IPS-15b (cell line): ENCODE data around the gene ATP13A2.

Experiments
- H3K27me3 ChIP-seq: one replicate; pipeline ENCODE4 v1.6.1; 2013; ENCODE audit warnings: low read length; ENCODE audit not compliant: control insufficient read depth, insufficient read depth
- H3K36me3 ChIP-seq: one replicate; pipeline ENCODE4 v1.6.1; 2013; ENCODE audit warnings: low read length; ENCODE audit not compliant: control insufficient read depth, insufficient read depth
- H3K4me1 ChIP-seq: one replicate; pipeline ENCODE4 v1.6.1; 2013; ENCODE audit warnings: mild to moderate bottlenecking, low read length; ENCODE audit not compliant: control insufficient read depth, insufficient read depth
- H3K4me3 ChIP-seq: one replicate; pipeline ENCODE4 v1.5.1; 2013; ENCODE audit warnings: low read depth, low read length
- H3K9ac ChIP-seq: one replicate; pipeline ENCODE4 v1.6.1; 2013; ENCODE audit warnings: low read depth, mild to moderate bottlenecking, low read length
- H3K9me3 ChIP-seq: one replicate; pipeline ENCODE4 v1.6.1; 2013; ENCODE audit warnings: mild to moderate bottlenecking, low read length; ENCODE audit not compliant: control insufficient read depth, insufficient read depth

Gene ATP13A2

DNA sequence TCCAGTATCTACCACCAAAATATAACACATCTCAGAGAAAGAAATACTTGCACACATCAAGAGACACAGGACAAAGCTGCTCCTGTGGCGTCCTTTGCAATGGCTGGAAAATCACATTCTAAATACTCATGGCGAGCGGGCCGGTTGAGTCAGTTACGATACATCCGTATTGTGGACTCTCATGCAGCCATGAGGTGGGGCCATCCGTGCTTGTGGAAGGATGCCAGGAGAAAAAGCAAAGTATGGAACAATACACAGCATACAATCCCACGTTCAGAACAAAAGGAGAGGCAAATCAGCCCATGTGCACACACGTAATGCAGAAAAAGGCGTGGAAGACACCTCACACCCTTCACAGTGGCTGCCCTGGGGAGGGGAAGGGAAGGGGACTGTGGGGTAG lies 13.1 kb downstream of the ATP13A2 start:
- no peaks in the 10 kb centered on the region for H3K4me1 ChIP-seq
- H3K36me3 ChIP-seq = peaks cover 19% of the 10 kb centered on the region
- H3K9ac ChIP-seq = no peak overlapping the region
- H3K4me3 ChIP-seq = no peak overlapping the region
- no peaks in the 10 kb centered on the region for H3K27me3 ChIP-seq
- no peaks in the 10 kb centered on the region for H3K9me3 ChIP-seq

DNA sequence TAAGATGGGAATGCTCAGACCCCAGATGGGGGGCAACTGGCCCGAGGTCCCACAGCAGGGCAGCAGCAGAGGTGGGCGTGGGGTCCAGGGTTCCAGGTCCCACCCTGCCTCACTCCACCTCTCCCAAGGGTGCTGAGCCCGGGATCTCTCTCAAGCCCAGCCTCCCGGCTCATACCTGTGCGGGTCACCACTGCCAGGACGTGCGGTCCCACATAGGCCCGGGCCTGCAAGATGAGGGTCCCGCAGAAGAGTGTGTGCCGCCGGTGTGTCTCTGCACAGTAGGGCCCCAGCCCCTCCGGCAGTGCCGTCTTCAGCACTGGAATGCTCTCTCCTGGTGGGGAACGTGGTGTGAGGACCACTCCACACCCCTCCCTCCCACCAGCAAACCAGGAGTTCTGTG lies 14.9 kb downstream of the ATP13A2 start:
- Histone ChIP-seq H3K9me3 (no peaks in the 10 kb centered on the region), H3K4me3 (no peak overlapping the region), H3K9ac (no peak overlapping the region), H3K4me1 (no peaks in the 10 kb centered on the region), H3K36me3 (peaks cover 12% of the 10 kb centered on the region), H3K27me3 (no peaks in the 10 kb centered on the region)

DNA sequence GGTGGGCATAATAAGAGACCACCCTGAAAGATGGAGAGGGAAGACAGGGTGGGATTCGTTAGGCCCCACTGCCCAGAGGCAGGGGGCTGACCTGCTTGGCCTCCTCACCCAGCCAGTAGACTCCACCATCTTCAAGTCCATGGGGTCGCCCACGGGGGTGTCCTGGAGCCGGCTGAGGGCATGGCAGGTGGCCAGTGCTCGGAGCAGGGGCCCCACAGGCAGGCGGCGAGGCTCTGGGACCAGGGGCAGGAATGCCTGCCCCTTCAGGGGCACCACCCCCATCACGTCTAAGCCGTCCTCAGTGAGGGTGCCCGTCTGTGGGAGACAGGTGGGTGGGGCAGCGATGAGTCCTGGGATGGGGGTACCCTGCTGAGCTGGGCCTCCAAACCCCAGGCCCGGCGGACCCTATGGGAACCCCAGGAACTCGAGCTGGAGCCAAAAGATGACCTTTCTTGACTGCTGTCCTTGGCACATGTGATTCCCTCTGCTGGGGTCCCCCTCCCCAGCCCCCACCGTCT lies 18.1 kb downstream of the ATP13A2 start:
- no peak overlapping the region for H3K4me3 ChIP-seq
- no peaks in the 10 kb centered on the region for H3K4me1 ChIP-seq
- H3K9ac ChIP-seq = no peak overlapping the region
- peaks cover 20% of the 10 kb centered on the region for H3K36me3 ChIP-seq
- H3K27me3 ChIP-seq = no peaks in the 10 kb centered on the region
- no peaks in the 10 kb centered on the region for H3K9me3 ChIP-seq

DNA sequence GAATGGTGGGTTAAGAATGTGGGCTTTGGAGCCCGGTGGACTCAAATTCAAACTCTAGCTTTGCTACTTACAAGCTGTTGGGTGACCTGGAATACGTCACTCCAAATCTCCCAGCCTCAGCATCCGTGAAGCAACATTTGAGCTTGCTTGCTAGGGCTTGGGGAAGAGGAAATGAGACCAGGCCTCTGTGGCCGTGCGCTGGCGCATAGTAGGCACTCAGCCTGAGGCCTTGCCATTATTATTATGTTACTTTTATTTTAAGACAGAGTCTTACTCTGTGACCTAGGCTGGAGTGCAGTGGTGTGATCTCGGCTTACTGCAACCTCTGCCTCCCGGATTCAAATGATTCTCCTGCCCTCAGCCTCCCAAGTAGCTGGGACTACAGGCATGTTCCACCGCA lies 19.1 kb downstream of the ATP13A2 start:
- no peaks in the 10 kb centered on the region for H3K9me3 ChIP-seq
- no peak overlapping the region for H3K9ac ChIP-seq
- peaks cover 20% of the 10 kb centered on the region for H3K36me3 ChIP-seq
- H3K4me3 ChIP-seq = no peak overlapping the region
- no peaks in the 10 kb centered on the region for H3K4me1 ChIP-seq
- H3K27me3 ChIP-seq = no peaks in the 10 kb centered on the region

DNA sequence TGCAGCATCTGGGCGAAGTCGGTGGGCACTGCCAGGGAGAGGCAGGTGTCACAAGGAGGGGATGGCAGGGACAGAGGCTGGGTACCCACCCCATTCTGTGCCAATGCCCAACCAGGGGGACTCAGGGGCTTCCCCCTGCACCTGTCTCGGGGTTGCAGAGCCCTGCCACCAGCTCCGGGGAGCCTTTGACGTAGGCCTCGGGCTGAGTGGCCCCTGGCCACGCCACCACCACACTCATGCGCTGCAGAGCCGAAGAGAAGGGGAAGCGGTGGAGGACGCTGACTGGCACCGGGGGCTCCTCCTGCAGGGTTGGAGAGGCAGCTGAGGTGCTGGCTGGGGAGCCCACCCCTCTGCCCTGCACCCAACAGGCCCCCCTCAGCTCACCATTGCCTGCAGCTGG lies 19.6 kb downstream of the ATP13A2 start:
- H3K4me3 ChIP-seq = no peak overlapping the region
- no peaks in the 10 kb centered on the region for H3K4me1 ChIP-seq
- H3K36me3 ChIP-seq = peaks cover 20% of the 10 kb centered on the region
- no peak overlapping the region for H3K9ac ChIP-seq
- no peaks in the 10 kb centered on the region for H3K27me3 ChIP-seq
- no peaks in the 10 kb centered on the region for H3K9me3 ChIP-seq

DNA sequence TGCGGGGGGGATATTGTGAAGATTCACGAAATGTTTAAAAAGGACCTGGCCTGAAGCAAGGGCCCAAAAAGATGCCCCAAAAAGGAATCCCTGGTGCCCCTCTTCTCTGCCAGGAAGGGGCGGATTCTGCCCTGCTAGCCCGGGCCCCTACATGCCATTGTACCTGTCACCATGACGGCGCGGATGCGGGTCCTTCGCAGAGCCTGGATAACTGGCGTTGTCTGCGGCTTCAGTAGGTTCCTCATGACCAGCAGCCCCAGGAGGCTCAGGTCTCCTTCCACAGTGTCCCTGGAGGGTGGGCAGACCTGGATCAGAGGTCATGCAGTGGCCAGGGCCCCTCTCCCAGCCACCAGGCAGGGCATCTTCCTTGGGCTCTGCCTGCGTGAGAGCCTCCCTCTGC lies 20.2 kb downstream of the ATP13A2 start:
- Histone ChIP-seq H3K36me3 (peaks cover 18% of the 10 kb centered on the region), H3K27me3 (no peaks in the 10 kb centered on the region), H3K9me3 (no peaks in the 10 kb centered on the region), H3K4me1 (no peaks in the 10 kb centered on the region), H3K9ac (no peak overlapping the region), H3K4me3 (no peak overlapping the region)

DNA sequence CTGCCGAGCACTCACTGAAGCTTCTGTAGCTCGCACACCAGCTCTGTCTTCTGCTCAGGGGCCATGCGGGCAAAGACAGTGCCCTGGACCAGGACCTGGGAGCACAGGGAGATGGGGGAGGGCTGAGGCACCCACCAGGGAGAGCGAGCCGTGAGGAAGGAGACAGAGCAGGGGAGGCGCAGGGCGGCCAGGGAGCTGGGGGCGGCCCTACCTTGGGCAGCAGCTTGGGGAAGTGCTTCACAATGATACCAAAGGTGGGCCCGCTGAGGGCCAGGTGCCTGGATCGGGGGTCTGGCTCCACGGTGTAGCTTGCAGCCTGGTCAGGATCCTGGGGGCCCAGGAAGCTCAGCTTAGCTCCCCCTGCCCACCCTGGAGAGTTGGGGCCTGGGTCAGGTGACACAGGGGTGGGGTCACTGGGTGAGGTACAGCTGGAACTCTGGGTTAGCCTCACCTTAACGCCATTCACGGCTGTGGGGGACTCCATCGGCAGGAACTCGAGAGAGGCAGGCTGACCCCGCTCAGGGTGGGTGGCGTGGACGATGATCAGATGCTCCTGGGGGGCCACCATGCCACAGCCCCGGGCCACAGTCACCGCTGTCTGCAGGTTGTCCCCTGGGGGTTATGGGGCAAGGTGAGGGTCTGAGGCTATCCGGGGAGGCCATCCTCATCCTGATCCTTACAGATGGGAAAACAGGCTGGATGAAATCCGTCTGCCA lies 21.9 kb downstream of the ATP13A2 start:
- Histone ChIP-seq H3K4me3 (no peak overlapping the region), H3K9ac (no peak overlapping the region), H3K36me3 (peaks cover 21% of the 10 kb centered on the region), H3K27me3 (no peaks in the 10 kb centered on the region), H3K9me3 (no peaks in the 10 kb centered on the region), H3K4me1 (no peaks in the 10 kb centered on the region)

DNA sequence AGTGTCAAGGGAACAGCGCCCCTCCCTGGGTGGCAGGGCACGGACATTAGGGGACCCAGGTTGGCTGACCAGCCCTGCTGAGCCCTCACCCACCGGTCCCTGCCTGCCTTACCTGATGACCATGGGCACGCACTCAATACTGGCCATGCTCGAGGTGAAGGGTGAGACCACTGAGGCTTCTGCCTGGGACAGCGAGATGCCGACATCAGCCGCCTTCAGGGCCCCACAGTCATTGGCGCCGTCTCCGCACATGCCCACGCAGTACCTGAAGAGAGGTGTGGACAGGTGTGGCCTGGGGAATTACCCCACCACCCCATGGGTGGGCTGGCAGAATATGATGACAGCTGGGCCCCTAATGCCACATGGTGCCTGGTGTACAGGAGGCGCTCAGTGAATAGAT lies 23.5 kb downstream of the ATP13A2 start:
- Histone ChIP-seq H3K4me1 (no peaks in the 10 kb centered on the region), H3K9ac (no peak overlapping the region), H3K27me3 (no peaks in the 10 kb centered on the region)

DNA sequence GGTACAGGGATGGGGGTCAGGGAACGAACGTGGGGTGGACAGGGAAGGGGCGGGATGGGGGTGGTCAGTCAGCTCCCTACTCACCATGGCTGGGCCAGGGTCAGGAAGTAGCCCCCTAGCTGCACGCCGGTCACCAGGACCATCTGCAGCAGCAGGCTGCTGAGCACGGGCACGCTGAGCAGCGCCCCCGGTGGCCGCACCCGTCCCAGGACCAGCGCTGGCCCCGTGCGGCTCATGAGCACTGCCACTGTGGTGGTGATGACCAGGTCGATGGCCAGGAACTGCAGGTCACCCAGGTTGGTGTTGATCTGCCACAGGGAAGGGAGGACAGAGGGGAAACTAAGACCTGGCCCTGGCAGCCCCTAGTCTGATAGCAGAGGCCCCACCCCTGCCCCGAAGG lies 24.8 kb downstream of the ATP13A2 start:
- no peak overlapping the region for H3K9ac ChIP-seq
- peaks cover 21% of the 10 kb centered on the region for H3K36me3 ChIP-seq
- no peaks in the 10 kb centered on the region for H3K27me3 ChIP-seq
- no peaks in the 10 kb centered on the region for H3K9me3 ChIP-seq
- no peak overlapping the region for H3K4me3 ChIP-seq
- H3K4me1 ChIP-seq = no peaks in the 10 kb centered on the region

More for the DNA sequence above, 23.5 kb downstream of the ATP13A2 start:
- peaks cover 21% of the 10 kb centered on the region for H3K36me3 ChIP-seq
- H3K9me3 ChIP-seq = no peaks in the 10 kb centered on the region
- H3K4me3 ChIP-seq = no peak overlapping the region

DNA sequence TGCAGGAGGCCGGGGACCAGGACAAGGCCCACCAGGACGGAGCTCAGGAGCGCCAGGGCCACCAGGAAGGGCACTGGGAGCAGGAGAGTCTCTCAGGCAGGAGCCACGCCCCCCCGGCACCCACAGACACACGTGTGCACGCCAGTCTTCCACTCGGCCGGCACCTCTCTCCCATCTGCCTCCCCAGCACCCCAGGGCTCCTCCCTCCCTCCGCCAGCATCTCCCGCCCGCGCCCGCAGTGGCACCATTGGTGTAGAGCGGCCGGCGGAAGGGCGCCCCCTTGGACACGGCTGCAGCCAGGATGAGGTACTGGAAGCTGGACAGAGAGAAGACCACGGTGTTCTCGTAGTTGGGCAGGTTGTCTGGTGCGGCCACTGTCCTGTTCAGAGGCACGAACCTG lies 25.2 kb downstream of the ATP13A2 start:
- no peak overlapping the region for H3K9ac ChIP-seq
- H3K4me3 ChIP-seq = no peak overlapping the region
- peaks cover 21% of the 10 kb centered on the region for H3K36me3 ChIP-seq

DNA sequence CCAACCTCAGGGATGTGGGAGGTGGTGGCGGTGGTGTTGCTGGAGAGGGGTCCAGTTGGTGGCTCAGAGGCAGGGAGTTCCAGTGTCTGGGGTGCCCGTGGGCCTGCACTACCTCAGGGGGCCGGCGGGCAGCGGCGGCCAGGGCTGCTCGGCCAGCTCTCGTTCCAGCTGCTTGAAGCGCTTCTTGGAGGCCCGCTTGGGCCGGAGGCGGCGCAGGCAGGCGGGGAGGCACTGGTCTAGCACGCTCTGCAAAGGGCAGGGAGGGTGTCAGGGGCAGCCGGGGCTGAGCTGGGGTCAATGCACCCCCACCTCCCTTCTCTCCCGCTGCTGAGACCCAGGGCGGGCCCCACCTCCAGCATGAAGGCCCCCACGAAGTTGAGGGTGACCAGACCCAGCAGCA lies 25.6 kb downstream of the ATP13A2 start:
- no peak overlapping the region for H3K4me3 ChIP-seq
- peaks cover 21% of the 10 kb centered on the region for H3K36me3 ChIP-seq
- H3K4me1 ChIP-seq = no peaks in the 10 kb centered on the region
- H3K27me3 ChIP-seq = no peaks in the 10 kb centered on the region
- no peaks in the 10 kb centered on the region for H3K9me3 ChIP-seq
- H3K9ac ChIP-seq = no peak overlapping the region

More for the DNA sequence above, 25.2 kb downstream of the ATP13A2 start:
- H3K9me3 ChIP-seq = no peaks in the 10 kb centered on the region
- H3K27me3 ChIP-seq = no peaks in the 10 kb centered on the region
- H3K4me1 ChIP-seq = no peaks in the 10 kb centered on the region

DNA sequence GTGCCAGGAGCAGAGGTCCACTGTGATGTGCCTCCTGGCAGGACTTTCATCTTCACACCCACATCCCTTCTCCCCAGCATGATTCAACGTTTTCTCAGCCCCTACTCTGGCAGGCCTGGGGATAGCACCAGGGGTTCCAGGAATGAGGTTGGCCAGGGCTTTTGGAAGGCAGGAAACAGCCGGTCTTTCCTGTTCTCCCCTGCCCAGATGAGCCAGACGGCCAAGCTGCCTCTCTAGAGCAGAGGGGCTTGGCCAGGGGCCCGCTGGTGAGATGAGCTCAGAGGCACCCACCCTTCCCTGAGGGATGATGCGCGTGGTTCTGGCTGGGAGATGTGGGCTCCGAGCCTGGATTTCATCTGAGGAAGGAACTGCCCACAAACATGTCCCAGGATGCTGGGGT lies 27.0 kb downstream of the ATP13A2 start:
- peaks cover 14% of the 10 kb centered on the region for H3K36me3 ChIP-seq
- H3K4me1 ChIP-seq = no peaks in the 10 kb centered on the region
- no peak overlapping the region for H3K4me3 ChIP-seq
- no peak overlapping the region for H3K9ac ChIP-seq
- no peaks in the 10 kb centered on the region for H3K27me3 ChIP-seq
- no peaks in the 10 kb centered on the region for H3K9me3 ChIP-seq
